NCI-H128 (cell line): ENCODE results near the gene HCFC1.
"Not testable (repeated sequence)": the region's sequence is repeated elsewhere in the genome, so short reads cannot be mapped to it uniquely, and the experiment has no call there.

Experiments used
- DNase-seq: peaks from one replicate; lab custom pipeline; 2025; ENCODE audit not compliant: unreplicated experiment; lab: John Stamatoyannopoulos, UW

The HCFC1 gene

DNA sequence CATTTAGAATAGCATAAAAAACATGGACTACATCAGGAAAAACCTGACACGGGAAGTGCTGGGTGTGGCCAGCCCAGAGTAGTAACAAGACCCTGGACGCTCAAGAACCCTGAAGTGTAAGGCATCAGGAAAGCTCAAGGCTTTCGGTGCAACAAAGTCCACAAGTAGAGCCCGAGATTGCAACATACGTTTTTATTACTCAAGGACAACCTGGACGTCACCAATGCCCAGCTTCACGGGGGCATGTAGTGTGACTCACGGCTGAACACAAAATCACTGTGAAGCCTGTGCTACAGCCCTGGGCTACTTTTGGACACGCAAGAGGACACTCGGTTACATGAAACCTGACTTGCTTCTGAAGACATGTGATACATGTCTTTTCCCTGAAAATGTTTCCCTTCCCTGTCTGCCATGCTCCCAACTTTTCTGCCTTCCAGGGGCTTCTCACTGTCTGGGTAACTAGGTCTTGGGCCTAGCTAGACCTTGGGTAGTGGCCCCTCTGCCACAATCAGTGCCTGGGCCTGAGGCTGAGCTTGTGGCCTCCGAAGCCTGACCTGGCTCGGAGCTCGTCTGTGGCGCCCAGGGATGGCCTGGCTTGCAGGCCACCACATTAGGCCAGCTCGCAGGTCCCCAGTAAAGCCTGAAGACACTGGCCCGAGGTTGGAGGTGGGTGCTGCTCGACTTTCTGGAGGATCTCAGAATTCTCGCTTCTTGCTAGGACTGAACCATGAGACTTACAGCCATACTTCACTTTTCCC, 38.9 kb upstream of the HCFC1 start:
- DNase-seq: no peak

DNA sequence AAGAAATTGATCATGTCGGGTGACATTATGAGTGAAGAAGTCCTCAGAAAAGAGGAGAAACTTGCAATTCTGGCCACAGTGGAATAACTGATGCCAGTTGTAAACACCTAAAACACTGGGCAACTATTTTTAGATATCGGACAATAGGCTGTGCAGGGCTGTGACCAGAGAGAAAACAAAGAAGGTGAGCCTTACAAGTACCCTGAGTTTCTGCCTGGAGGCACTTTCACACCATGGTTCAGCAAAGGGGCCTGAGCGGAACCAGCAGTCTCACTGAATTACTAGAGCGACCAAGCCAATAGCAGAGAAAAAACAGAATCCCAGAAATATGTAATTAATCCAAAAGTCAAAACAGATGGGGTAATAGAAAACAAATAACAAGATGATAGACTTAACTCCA, 36.9 kb upstream of the HCFC1 start:
- no peak for DNase-seq

DNA sequence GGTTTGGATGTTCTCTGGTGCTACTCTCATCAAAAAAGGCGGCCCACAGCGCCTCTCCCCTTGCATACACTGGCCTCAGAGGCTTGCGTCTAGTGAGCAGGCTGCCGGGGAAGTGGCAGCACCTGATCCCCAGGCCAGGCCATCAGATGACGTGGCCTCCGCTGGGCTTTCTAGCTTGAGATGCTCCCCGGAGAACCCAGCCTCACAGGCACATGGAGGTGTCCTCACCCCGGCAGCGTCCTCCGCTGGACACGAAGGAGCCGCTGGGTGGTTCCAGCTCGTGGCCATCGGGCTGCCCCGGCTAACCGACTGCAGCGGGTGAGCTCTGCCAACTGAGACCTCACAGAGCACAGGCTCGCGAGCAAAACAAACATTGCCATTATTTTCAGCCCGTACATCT, 35.3 kb upstream of the HCFC1 start:
- DNase-seq: no peak

DNA sequence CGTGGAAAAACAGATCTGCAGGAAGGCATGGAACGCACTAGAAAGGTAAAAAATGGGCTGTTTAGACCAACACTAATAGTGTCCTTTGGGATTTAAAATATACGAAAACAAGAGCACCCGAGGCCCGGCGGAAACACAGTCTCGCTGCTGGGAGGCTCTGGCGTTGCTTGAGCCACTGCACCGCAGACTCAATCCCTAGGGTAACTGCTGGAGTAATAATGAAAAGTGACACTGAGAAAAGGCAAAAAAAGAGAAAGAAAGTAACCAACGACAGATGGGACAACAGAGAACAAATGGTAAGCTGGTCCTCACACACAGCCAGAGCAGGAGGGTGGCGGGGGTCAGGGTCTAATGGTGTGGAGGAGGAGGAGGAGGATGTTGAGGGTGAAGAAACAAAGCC, 32.7 kb upstream of the HCFC1 start:
- DNase-seq: no peak

DNA sequence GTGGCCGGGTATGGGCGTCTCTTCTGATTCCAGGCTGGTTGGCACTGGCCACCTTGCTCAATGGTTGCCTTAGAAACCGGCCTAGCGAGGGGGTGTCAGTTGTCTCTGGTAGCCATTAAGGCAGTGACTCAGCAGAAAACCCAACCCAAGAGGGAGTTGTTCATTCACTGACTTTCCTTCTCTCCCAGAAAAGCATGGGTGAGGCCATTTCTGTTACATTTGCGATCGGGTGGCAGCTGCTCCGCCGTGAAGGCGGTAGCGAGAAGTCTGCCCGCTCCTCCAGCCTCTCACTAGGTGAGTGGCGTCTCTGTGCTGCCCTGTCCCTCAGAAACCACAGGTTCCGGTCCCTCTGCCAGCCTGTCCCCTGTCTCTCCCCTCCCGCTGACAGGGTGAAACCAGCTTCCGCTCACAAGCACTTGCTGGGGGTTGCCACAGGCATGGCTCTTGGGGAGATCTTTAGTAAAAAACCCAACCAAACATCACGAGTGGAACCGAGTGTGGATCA, 30.6 kb upstream of the HCFC1 start:
- no peak for DNase-seq

DNA sequence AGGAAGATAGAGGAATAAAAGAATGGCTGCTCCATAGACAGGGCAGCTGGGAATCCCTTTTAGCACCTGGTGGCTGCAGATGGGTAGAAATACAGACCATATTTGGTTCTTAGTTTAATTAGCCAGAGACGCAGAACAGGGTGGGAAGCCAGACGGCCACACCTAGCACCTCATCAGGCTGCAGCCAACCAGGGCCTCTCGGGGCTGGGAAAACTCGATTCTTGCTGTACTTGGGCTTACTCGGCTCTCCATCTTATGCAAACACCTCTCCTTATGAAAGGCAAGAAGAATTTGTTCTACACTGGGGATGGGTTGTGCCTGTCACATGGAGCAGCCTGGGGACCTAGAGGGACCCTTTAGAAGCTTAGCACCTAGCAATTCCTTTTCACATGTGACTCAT, 28.4 kb upstream of the HCFC1 start:
- no peak for DNase-seq

DNA sequence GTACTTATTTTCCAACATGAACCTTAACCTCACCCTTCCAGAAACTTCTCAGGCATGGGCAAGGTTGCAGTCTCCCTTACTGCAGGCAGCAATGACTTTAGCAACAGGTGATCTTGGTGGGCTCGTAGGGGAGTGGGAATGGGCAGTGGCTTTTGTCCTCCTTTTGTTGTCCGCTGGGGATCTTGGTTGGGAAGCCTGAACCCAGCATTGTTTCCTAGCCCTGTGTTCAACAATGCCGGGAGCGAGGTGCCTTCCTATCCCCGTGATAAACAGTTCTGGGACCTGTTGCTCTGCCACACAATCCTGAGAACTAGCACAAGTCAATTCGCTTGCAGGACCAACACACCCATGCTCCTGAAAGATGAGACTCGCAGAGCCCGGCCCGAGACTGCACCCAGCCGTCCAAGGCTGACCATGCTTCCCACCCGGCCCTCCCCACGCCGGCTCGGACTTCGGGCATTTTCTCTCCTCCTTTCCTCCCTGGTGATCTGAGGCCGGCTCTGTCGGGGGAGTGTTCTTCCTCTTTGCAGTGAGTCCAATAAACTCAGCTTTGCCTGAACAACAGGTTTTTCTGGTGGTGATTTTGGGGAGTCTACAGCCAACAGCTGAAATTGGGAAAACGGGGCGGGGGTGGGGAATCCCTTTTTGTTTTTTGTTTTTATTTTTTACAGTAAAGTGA, 27.9 kb upstream of the HCFC1 start:
- DNase-seq: no peak

DNA sequence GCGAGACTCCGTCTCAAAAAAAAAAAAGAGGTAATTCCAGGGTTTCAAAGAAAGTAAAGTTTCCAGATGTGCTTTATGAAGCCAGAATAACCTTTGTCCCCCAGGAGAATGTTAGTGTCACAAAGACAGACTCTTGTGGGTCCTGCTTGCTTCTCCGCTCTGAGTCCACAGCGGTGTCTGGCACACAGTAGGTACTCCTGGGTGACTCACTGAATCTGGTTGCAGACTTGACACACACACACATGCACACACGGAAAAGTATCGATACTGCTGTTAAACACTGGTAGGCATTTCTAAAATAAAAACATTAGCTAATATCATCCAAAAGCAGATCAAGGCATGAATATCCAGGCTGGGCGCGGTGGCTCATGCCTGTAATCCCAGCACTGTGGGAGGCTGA, 23.9 kb upstream of the HCFC1 start:
- no peak for DNase-seq

DNA sequence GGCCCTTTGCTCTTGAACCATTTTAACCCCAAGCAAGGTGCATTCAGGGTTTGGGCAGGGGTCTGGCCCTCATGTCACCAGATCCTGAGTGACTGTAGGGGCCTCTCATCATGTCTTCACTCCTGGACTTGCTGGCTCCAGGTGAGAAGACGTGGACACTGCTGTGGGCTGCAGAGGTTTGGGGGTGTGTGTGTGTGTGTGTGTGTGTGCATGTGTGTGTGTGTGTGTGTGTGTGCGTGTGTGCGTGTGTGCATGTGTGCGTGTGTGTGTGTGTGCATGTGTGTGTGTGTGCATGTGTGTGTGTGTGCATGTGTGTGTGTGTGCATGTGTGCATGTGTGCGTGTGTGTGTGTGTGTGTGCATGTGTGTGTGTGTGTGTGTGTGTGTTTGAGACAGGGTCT, 22.8 kb upstream of the HCFC1 start:
- DNase-seq: not testable (repeated sequence)

DNA sequence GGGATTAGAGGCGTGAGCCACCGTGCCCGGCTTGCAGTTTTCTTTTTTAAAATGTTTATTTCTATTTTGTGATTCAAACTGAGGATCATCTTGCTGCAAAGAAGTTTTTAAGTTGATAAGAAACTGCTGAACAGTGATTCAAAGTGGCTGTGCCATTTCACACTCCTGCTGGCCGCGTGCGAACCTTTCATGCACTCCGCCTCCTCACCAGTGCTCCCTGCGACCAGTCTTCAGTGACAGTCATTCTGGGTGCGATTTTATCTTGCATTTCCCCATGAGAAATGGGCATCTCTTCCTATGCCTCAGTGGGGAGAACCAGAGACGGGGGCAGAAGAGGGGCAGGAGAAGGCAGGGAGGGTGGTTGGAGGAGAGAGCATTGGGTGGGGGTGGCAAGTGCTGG, 22.4 kb upstream of the HCFC1 start:
- no peak for DNase-seq

DNA sequence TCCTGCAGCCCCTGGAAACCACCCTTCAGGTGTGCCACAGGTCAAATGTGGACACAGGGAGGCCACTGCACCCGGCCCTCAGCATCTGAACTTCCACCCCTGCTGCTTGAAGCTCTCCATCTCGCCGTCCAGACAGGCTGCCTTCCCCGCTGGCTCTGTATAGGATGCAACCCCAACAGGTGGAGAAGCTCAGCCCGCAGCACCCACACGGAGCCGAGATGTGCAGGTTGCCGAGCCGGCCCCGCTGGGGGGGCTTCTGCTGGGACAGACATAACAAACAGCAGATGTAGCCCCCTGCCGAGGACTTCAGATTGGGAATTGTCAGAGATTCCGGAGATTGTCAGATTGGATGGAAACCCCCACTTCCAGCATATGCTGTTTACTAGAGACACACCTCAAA, 21.5 kb upstream of the HCFC1 start:
- DNase-seq: no peak

DNA sequence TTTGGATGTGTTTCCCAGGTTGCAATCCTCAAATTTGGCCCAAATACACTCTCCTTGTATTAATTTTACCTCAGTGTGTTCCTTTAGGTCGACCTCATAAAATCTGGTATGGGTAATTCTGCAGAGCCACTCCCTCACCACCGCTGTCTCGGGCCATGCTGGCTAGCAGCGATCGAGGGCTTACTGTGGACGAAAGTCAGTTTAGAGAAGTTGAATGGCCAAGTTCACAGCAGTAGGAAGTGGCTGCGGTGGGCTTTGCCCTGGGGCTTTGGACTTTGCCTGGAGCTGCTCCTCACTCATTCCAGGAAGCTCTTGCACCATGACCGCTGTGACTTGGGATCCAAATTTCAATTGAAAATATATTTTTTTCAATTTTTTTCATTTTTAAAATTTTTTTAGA, 20.6 kb upstream of the HCFC1 start:
- no peak for DNase-seq

DNA sequence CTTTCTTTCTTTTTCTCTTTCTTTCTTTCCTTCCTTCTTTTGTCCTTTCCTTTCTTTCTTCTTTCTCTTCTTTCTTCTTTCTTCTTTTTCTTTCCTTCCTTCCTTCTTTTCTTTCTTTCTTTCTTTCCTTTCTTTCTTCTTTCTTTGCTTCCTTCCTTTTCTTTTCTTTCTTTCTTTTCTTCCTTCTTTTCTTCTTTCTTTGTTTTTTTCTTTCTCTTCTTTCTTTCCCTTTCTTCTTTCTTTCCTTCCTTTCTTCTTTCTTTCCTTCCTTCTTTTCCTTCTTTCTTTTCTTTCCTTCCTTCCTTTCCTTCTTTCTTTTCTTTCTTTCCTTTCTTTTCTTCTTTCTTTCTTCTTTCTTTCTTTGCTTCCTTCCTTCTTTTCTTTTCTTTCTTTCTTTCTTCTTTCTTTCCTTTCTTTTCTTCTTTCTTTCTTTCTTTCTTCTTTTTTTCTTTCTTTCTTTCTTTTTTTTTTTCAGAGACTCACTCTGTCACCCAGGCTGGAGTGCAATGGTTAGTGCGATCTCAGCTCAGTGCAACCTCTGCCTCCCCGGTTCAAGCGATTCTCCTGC, 19.5 kb upstream of the HCFC1 start:
- DNase-seq: no peak

DNA sequence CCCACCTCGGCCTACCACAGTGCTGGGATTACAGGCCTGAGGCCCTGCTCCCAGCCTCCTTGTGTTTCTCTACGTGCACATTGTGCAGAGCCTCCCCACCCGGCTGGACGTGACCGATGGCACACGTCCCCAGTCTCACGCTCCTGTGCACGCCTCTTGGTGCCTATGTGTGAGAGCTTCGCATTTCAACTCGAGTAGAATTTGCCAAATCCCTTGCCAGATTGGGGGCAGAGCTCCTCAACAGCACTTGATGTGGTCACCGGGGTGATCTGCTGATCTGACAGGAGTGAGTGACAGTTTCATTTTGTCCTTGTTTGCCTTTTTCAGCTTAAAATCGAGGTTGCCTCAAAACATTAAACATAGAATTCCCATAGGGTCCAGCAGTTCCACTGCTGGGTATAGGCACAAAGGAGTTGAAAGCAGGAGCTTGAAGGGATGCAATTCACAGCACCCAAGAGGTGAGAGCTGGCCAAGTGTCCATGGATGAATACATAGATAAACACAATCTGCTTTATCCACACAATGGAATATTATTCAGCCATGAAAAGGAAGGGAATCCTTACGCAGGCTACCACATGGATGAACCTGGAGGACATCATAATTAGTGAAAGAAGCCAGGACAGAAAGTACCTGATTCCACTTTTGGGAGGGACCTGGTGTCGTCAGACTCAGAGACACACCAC, 18.5 kb upstream of the HCFC1 start:
- DNase-seq: no peak

DNA sequence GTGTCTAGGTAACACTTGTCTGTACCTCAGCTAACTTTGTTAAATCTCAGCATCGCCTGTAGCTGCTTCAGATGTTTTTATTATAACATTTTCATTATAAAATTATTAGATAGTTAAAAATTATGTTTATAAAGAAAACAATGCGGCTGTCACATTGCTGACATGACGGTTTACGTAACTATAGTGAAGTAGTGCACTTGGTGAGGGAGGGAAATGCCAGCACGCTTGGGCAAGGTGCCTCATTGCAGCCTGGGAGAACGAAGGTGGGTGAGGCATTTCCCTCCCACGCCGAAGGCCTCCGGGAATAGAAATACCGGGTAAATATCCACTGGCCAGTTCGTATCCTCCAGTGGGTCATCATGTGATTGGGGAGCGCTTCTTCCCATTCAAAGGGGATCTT, 16.9 kb upstream of the HCFC1 start:
- no peak for DNase-seq

DNA sequence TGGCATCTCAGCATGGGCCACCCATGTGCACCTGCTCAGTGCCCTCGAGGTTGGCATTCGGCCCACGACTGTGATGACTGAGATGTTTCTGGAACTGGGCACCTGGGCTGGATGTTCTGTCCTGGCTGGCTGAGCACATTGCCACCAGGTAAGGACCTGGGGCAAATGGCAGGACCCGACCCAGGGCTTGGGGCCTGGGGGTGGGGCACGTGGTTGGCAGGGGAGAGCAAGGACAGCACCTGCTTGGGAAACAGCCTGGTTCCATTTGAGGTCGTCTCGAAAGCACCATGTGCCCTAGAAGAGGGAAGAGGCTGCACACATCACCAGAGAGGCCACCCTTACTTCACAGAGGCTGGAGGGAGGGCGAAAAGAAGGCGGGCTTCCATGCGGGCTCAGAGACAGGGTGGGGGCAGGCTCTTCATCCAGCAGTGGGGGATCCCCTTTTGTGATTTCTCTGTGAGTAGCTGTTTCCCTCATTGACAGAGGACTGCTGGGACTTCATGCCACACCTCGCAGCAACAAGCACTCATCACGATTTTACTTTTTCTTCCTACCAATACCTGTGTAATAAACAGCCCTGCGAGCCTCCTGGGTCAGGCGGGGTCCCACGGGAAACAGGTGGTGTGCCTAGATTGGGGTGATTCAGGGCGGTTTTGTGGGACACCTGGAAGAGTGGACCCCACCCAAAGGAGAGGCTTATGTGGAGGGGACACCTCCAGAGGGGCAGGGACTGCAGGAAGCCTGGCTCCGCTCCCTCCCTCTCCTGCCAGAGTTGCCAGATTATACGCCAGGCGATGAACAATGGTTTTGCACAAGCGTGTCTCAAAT, 12.9 kb upstream of the HCFC1 start:
- DNase-seq: no peak

DNA sequence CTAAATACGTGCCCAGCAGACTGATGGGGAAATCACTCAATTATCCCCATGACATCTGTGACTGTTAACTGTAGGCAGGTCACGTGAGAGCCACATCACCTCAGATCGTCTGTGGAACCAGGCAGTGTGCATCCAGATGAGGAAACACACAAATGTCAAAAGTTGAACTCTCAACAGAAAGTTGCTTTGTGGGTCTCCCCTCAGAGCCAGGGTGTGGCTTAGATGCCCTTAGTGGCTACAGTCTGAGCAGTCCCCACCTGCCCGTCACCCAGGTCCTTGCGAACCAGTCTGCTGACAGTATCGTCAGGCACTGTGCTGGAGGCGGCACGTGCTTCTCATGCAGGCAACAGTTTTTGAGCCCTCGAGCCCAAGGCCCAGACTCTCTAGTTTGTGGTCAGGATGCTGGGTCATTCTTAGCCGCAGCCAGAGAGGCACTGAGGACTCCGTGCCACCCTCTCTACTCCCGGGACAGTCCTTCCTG, 11.7 kb upstream of the HCFC1 start:
- no peak for DNase-seq

DNA sequence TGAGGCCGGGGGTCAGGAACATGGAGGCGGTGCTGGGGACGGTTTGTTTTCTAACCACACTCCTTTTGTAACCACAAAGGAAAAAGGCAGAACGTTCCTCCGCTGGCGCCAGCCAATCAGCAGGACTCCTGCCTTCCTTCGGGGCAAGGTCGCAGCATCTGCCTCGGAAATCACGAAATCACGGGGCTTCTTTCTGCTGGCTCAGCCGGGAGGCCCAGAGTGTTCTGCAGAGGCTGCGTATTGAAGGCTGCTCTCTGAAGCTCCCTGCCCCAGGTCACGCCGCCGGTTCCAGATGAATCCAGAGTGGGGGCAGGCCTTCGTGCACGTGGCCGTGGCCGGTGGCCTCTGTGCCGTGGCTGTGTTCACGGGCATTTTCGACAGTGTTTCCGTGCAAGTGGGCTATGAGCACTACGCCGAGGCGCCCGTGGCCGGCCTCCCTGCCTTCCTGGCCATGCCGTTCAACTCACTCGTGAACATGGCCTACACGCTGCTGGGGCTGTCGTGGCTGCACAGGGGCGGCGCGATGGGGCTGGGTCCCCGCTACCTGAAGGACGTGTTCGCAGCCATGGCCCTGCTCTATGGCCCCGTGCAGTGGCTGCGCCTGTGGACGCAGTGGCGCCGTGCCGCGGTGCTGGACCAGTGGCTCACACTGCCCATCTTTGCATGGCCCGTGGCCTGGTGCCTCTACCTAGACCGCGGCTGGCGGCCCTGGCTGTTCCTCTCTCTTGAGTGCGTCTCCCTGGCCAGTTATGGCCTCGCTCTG, 10.3 kb upstream of the HCFC1 start:
- no peak for DNase-seq

DNA sequence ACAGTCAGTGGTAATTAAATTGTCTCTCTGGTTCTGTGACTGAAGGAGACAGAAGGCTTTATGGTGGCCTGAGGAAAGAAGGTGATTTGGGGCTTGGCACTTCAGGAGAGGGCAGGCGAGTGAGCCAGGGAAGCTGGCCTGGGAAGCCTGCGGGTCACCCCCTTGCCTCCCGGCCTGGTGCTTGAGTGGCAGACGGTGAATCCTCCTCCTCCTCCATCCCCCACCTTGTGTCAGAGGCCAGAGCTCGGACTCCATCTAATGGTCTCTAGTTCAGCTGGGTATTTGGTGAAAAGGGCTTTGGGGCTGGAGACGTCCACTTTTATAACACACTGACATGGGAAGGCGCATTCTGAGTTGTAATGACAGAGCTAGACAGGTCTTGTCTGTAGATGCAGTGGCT, 9.6 kb upstream of the HCFC1 start:
- no peak for DNase-seq

DNA sequence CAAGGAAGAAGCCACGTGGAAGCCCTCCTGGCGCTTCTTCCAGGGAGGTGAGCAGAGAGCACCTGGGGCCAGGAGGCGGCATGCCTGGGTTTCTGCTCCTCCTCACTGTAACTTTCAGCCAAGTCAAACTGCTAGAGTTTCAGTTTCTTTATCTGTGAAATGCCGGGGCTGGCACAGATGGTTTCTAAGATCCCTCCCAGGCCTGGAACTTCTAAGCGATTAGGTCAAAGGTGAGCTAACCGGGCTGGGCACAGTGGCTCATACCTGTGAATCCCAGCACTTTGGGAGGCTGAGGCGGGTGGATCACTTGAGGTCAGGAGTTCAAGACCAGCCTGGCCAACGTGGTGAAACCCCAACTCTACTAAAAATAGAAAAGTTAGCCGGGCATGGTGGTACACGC, 8.8 kb upstream of the HCFC1 start:
- DNase-seq: not testable (repeated sequence)
